Memory B cell (primary cell): Measurements from ENCODE around the gene RITA1.
A peak's percentile ranks its signal among the peaks of the same experiment; 100 is the strongest.

ENCODE experiments used
- ATAC-seq: fragments of 150-1000 bp; cut with Tn5 transposase; 2 replicates; pipeline ENCODE4 v1.10.0; 2021; ENCODE audit warnings: low read depth, mild to moderate bottlenecking, moderate library complexity
- DNase-seq, 2 donors: peaks; one replicate each; pipeline ENCODE4 v3.0.0; 2022; ENCODE audit warnings: low spot score in 2 of 2
- H3K27ac Mint-ChIP-seq: one replicate; pipeline ENCODE4 v1.8.0; 2022; ENCODE audit warnings: mild to moderate bottlenecking, moderate library complexity, mixed read lengths
- H3K27me3 Mint-ChIP-seq: one replicate; pipeline ENCODE4 v1.8.0; 2022; ENCODE audit warnings: mixed read lengths
- H3K36me3 Mint-ChIP-seq: one replicate; pipeline ENCODE4 v1.8.0; 2022; ENCODE audit warnings: mild to moderate bottlenecking, mixed read lengths
- H3K4me1 Mint-ChIP-seq: one replicate; pipeline ENCODE4 v1.8.0; 2022; ENCODE audit warnings: mixed read lengths
- H3K4me3 Mint-ChIP-seq: one replicate; pipeline ENCODE4 v1.8.0; 2022; ENCODE audit warnings: mild to moderate bottlenecking, moderate library complexity, mixed read lengths
- H3K9me3 Mint-ChIP-seq: one replicate; pipeline ENCODE4 v1.8.0; 2022; ENCODE audit warnings: mixed read lengths

RITA1 gene

GRCh38 chr12:113162102-113163029 is 23.2 kb upstream of the RITA1 start:
- Mint-ChIP-seq H3K4me1 (peaks cover 2% of the 10 kb centered on the region), H3K27ac (no peak overlapping the region), H3K36me3 (peaks cover 42% of the 10 kb centered on the region), H3K4me3 (no peak overlapping the region), H3K27me3 (no peaks in the 10 kb centered on the region), H3K9me3 (no peaks in the 10 kb centered on the region)
- DNase-seq (no peak), ATAC-seq (no peak)

GRCh38 chr12:113163030-113163360 is 22.5 kb upstream of the RITA1 start:
- Mint-ChIP-seq H3K36me3 (peaks cover 36% of the 10 kb centered on the region), H3K27me3 (no peaks in the 10 kb centered on the region), H3K4me1 (peaks cover 2% of the 10 kb centered on the region), H3K9me3 (no peaks in the 10 kb centered on the region), H3K4me3 (no peak overlapping the region), H3K27ac (no peak overlapping the region)
- DNase-seq (no peak), ATAC-seq (no peak)

DNA sequence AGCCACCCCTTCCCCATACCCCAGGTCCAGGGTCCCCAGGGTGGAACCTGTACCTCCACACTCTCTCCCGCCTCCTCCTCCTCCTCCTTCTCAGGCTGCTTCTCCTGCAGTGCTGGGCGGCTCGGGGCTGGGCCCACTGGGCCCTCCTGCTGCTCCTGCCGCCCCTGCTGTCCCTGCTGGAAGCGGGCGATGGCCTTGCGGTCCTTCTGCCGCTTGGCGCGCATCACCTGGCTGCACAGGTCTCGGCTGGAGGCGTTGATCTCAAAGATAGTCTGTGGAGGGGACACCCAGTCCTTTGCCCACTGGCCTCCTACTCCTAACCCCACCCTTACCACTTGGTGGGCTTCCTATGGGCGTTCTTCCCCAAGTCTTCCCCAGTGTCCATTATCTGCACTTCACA is 21.5 kb upstream of the RITA1 start:
- Mint-ChIP-seq H3K27me3 (no peaks in the 10 kb centered on the region), H3K4me1 (peaks cover 2% of the 10 kb centered on the region), H3K27ac (no peak overlapping the region), H3K36me3 (peaks cover 32% of the 10 kb centered on the region), H3K4me3 (no peak overlapping the region), H3K9me3 (no peaks in the 10 kb centered on the region)
- no peak for DNase-seq
- no peak for ATAC-seq

GRCh38 chr12:113165521-113166450 is 19.7 kb upstream of the RITA1 start:
- no peak for DNase-seq
- no peaks in the 10 kb centered on the region for H3K9me3 Mint-ChIP-seq
- no peak for ATAC-seq
- no peak overlapping the region for H3K27ac Mint-ChIP-seq
- H3K27me3 Mint-ChIP-seq = no peaks in the 10 kb centered on the region
- H3K4me1 Mint-ChIP-seq = peaks cover 2% of the 10 kb centered on the region
- H3K4me3 Mint-ChIP-seq = no peak overlapping the region
- H3K36me3 Mint-ChIP-seq = peaks cover 30% of the 10 kb centered on the region

DNA sequence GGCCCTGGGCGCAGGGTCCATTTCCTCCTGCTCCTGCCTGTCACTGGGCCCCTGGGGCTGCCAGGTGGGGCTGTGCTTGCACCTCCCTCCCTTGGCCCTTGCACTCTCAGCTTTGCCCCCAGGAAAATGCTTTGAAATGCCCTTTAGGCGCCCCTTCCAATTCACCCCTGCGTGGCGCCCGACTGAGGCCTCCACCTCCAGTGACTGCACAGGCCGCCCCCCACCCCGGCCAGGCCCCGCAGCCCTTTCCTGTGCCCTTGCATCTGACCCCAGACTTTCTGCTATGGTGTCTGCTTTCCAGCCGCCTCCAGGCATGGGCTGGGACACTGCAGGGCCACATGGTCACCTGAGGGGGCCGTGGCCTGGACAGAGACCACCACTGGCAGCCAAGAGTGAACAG is 17.7 kb upstream of the RITA1 start:
- Mint-ChIP-seq H3K27ac (no peak overlapping the region), H3K27me3 (no peaks in the 10 kb centered on the region), H3K4me3 (no peak overlapping the region), H3K4me1 (peaks cover 4% of the 10 kb centered on the region), H3K9me3 (no peaks in the 10 kb centered on the region), H3K36me3 (peaks cover 40% of the 10 kb centered on the region)
- DNase-seq (no peak), ATAC-seq (no peak)

DNA sequence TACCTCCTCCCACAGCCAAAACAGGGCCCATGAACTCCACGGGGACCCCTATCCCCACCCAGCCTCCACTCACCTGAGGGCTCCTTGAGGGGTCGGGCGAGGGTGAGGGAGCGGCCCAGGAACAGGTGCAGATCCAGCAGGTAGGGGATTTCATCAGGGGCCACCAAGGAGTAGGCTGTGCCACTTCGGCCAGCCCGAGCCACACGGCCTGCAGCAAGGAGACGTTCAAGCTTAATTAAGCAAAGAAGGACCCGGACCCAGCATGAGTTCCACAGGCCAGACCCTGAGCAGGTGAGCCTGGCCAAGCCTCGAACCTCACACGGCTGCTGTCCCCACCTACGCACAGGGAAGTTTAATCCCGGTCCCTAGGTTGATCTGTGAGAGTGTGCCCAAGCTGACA is 15.8 kb upstream of the RITA1 start:
- Mint-ChIP-seq H3K27ac (no peak overlapping the region), H3K27me3 (no peaks in the 10 kb centered on the region), H3K9me3 (no peaks in the 10 kb centered on the region), H3K4me1 (peaks cover 8% of the 10 kb centered on the region), H3K36me3 (peaks cover 39% of the 10 kb centered on the region), H3K4me3 (no peak overlapping the region)
- no peak for DNase-seq
- no peak for ATAC-seq

GRCh38 chr12:113170457-113170856 is 15.1 kb upstream of the RITA1 start:
- Mint-ChIP-seq H3K27me3 (no peaks in the 10 kb centered on the region), H3K4me3 (no peak overlapping the region), H3K27ac (no peak overlapping the region), H3K36me3 (peaks cover 37% of the 10 kb centered on the region), H3K4me1 (peaks cover 8% of the 10 kb centered on the region), H3K9me3 (no peaks in the 10 kb centered on the region)
- no peak for ATAC-seq
- DNase-seq = no peak

GRCh38 chr12:113170926-113171325 is 14.6 kb upstream of the RITA1 start:
- Mint-ChIP-seq H3K9me3 (no peaks in the 10 kb centered on the region), H3K27me3 (no peaks in the 10 kb centered on the region), H3K27ac (no peak overlapping the region), H3K36me3 (peaks cover 35% of the 10 kb centered on the region), H3K4me3 (no peak overlapping the region), H3K4me1 (peaks cover 8% of the 10 kb centered on the region)
- ATAC-seq (no peak), DNase-seq (no peak)

DNA sequence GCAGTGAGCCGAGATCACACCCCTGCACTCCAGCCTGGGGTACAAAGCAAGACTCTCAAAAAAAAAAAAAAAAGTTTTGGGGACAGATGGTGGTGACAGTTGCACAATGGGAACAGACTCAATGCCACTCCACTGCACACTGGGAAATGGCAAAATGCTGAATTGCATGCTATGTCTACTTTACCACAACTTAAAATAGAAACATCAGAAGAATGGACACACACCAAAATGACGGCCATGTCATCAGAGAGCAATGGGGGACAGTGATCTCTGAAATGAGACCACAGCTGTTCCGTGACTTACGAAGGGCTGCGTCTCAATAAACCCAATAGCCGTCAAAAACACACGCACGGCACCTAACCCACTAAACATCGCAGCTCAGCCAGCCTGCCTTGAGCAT is 14.0 kb upstream of the RITA1 start:
- no peak overlapping the region for H3K27ac Mint-ChIP-seq
- ATAC-seq = no peak

GRCh38 chr12:113172185-113172584 is 13.3 kb upstream of the RITA1 start:
- ATAC-seq (no peak), DNase-seq (no peak)
- Mint-ChIP-seq H3K27ac (no peak overlapping the region), H3K4me1 (peaks cover 8% of the 10 kb centered on the region), H3K27me3 (no peaks in the 10 kb centered on the region), H3K36me3 (peaks cover 37% of the 10 kb centered on the region), H3K9me3 (no peaks in the 10 kb centered on the region), H3K4me3 (no peak overlapping the region)

More for the DNA sequence above, 14.0 kb upstream of the RITA1 start:
- peaks cover 34% of the 10 kb centered on the region for H3K36me3 Mint-ChIP-seq
- no peaks in the 10 kb centered on the region for H3K27me3 Mint-ChIP-seq
- H3K4me3 Mint-ChIP-seq = no peak overlapping the region
- no peak for DNase-seq
- no peaks in the 10 kb centered on the region for H3K9me3 Mint-ChIP-seq
- H3K4me1 Mint-ChIP-seq = peaks cover 8% of the 10 kb centered on the region

DNA sequence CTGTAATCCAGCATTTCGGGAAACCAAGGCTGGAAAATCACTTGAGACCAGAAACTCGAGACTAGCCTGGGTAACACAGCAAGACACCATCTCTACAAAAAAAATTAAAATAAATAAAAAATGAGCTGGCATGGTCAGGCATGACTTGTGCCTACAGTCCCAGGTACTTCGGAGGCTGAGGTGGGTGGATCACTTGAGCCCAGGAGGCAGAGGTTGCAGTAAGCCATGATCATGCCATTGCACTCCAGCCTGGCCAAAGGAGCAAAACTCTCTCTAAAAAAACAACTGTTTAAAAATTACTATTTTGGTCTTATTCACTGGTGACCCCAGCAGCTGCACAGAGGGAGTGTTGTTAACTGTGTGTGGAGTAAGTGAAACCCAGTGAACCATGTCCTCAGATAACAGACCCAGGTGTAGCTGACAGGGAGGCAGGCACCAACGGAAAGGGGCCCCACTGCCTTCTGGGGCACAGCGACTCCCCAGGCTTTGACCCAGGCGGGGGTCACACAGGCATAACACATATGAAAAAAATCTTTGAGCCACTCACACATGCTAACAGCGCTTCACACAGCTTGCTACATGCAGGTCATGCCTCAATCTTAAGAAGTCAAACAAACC is 12.3 kb upstream of the RITA1 start:
- H3K4me3 Mint-ChIP-seq = no peak overlapping the region
- no peaks in the 10 kb centered on the region for H3K9me3 Mint-ChIP-seq
- no peak overlapping the region for H3K27ac Mint-ChIP-seq
- peaks cover 8% of the 10 kb centered on the region for H3K4me1 Mint-ChIP-seq
- peaks cover 47% of the 10 kb centered on the region for H3K36me3 Mint-ChIP-seq
- ATAC-seq = no peak
- no peaks in the 10 kb centered on the region for H3K27me3 Mint-ChIP-seq
- DNase-seq = no peak

GRCh38 chr12:113174461-113175384 is 10.8 kb upstream of the RITA1 start:
- Mint-ChIP-seq H3K4me1 (peaks cover 8% of the 10 kb centered on the region), H3K27me3 (no peaks in the 10 kb centered on the region), H3K36me3 (peaks cover 46% of the 10 kb centered on the region), H3K4me3 (no peak overlapping the region), H3K9me3 (no peaks in the 10 kb centered on the region), H3K27ac (no peak overlapping the region)
- DNase-seq = peak; percentile 82 to 92
- ATAC-seq = peak; percentile 88

GRCh38 chr12:113179023-113179422 is 6.5 kb upstream of the RITA1 start:
- Mint-ChIP-seq H3K27ac (no peak overlapping the region), H3K4me3 (no peak overlapping the region), H3K9me3 (no peaks in the 10 kb centered on the region), H3K36me3 (peaks cover 25% of the 10 kb centered on the region), H3K27me3 (no peaks in the 10 kb centered on the region), H3K4me1 (peaks cover 4% of the 10 kb centered on the region)
- DNase-seq (no peak), ATAC-seq (no peak)
